SJCRH30 (cell line): ENCODE measurements around the gene ULK3. TPM values are rescaled to one million over a fixed set of nuclear protein-coding genes. Genes with fewer than 3 reads are reported as not detected.
A peak's percentile ranks its signal among the peaks of the same experiment; 100 is the strongest.

Source experiments
- DNase-seq, 2 experiments: peaks; one replicate each; pipeline ENCODE4 v3.0.0-alpha.2; 2015 to 2020
- H3K27ac ChIP-seq: fragments of 250-450 bp; sonication (Bioruptor Pico); 2 replicates; pipeline ENCODE4 v1.5.1; 2020; ENCODE audit warnings: mild to moderate bottlenecking, moderate library complexity
- H3K27me3 ChIP-seq: fragments of 250-450 bp; sonication (Bioruptor Pico); 2 replicates; pipeline ENCODE4 v1.5.1; 2020; ENCODE audit warnings: mild to moderate bottlenecking, moderate library complexity
- H3K36me3 ChIP-seq: fragments of 250-450 bp; sonication (Bioruptor Pico); 2 replicates; pipeline ENCODE4 v1.5.1; 2020; ENCODE audit warnings: mild to moderate bottlenecking, moderate library complexity
- H3K4me1 ChIP-seq: fragments of 250-450 bp; sonication (Bioruptor Pico); 2 replicates; pipeline ENCODE4 v1.5.1; 2020; ENCODE audit warnings: mild to moderate bottlenecking, moderate library complexity
- H3K4me3 ChIP-seq: fragments of 250-450 bp; sonication (Bioruptor Pico); 2 replicates; pipeline ENCODE4 v1.5.1; 2020; ENCODE audit warnings: mild to moderate bottlenecking, moderate library complexity
- H3K9me3 ChIP-seq: fragments of 250-450 bp; sonication (Bioruptor Pico); replicated peaks from 2 replicates; pipeline ENCODE4 v1.5.1; 2020; ENCODE audit warnings: mild to moderate bottlenecking, moderate library complexity
- total RNA-seq: library from RNA; depleted of rRNA; stranded (reverse); fragments of >200 nt; shearing (Covaris generic); gene quantifications from 2 replicates; pipeline ENCODE4 v1.2.3, GENCODE V29; 2014

The ULK3 gene
- total RNA-seq, 1 experiment from 2014 or later, result 28.3 TPM

DNA sequence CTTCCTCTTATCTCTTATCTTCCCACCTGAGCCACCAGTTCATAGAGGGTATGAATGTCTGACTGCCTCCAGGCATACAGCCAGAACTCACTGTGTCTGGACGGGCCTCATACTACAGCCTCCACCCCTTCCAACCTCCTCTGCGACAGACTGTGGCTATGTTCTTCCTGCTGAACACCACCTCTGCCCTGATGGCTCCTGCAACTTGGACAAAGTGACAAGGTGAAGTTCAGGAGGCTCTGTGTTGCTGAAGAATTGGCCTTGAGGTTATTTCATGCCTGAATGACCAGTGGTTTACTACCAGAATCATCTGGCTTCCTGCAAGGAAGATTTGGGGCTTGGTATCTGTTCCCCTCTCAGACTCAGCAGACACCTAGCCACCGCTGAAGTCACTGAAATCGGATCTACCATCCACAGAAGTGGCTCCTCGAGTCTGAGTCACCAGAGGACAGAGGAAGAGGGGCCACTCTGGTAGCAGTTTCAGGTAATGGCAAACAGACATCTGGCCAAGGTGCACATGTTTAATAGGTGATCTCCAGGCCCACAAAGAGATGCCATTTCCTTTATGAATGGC, 14.2 kb upstream of the ULK3 start:
- H3K27me3 ChIP-seq, result no peaks in the 10 kb centered on the region
- H3K4me1 ChIP-seq, result no peaks in the 10 kb centered on the region
- H3K4me3 ChIP-seq, result no peak overlapping the region
- H3K27ac ChIP-seq, result no peak overlapping the region
- H3K36me3 ChIP-seq, result no peaks in the 10 kb centered on the region
- DNase-seq, result no peak
- H3K9me3 ChIP-seq, result no peaks in the 10 kb centered on the region

DNA sequence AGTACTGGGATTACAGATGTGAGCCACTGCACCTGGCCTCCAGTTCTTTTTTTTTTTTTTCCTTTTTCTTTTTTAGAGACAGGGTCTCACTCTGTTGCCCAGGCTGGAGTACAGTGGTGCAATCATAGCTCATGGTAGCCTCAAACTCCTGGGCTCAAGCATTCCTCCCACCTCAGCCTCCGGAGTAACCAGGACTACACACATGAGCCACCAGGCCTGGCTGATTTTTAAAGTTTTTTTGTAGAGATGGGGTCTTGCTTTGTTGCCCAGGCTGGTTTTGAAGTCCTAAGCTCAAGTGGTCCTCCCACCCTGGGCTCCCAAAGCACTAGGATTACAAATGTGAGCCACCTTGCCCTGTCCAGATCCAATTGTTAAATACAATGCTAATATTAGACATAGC, 13.6 kb upstream of the ULK3 start:
- Histone ChIP-seq H3K4me3 (no peak overlapping the region), H3K27ac (no peak overlapping the region), H3K36me3 (no peaks in the 10 kb centered on the region), H3K27me3 (no peaks in the 10 kb centered on the region), H3K4me1 (no peaks in the 10 kb centered on the region), H3K9me3 (no peaks in the 10 kb centered on the region)
- no peak for DNase-seq

DNA sequence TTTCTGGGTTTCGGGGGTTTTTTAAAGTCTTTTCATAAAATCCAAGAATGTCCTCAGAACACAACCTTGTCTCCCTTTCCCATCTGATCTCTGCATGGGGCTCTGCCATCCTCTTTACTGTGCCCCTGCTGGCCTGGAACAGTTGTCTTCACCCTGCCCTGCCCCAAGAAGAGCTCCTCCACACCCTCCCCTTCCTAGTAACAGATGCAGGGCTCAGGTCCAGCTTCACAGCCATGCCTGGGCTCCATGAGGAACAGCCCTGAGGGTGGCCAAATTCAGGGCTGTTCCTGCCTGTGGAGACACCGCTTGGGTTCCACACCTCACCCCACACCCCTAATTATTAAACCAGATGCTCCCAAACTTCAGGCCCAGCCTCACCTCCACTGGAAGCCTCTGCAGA, 12.9 kb upstream of the ULK3 start:
- no peaks in the 10 kb centered on the region for H3K36me3 ChIP-seq
- DNase-seq, result peak; percentile 32 to 47
- H3K27ac ChIP-seq, result no peak overlapping the region

DNA sequence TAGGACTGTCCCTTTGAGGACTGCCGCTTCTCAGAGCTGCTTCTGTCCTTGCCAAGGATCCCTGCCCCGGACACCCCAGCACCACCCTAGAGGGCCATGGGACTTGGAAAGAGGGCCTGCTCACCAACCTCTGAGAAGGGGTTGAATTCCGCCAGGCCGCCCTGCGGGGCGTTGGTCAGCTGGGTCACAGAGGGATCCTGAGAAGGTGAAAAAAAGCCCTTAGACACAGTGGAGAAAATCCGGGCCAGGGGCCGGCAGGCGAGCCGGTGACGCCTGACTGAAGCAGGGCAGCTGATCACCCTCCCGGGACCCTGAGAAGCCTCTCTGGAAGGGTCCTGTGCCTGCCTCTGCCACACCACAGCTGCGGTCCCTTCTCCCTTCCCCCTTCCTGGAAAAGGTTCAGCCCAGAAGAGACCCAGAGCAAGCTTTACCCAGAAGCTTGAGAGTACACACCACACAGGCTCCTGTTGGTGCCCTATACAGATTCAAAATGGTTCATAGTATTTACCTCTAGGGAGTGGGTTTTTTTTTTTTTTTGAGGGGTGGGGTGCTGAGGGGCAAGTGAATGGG, 11.6 kb upstream of the ULK3 start:
- no peaks in the 10 kb centered on the region for H3K9me3 ChIP-seq
- no peaks in the 10 kb centered on the region for H3K36me3 ChIP-seq
- no peaks in the 10 kb centered on the region for H3K27me3 ChIP-seq
- H3K27ac ChIP-seq, result no peak overlapping the region
- no peaks in the 10 kb centered on the region for H3K4me1 ChIP-seq
- no peak overlapping the region for H3K4me3 ChIP-seq
- no peak for DNase-seq

More for the DNA sequence above, 12.9 kb upstream of the ULK3 start:
- Histone ChIP-seq H3K4me1 (no peaks in the 10 kb centered on the region), H3K9me3 (no peaks in the 10 kb centered on the region), H3K4me3 (no peak overlapping the region), H3K27me3 (no peaks in the 10 kb centered on the region)

DNA sequence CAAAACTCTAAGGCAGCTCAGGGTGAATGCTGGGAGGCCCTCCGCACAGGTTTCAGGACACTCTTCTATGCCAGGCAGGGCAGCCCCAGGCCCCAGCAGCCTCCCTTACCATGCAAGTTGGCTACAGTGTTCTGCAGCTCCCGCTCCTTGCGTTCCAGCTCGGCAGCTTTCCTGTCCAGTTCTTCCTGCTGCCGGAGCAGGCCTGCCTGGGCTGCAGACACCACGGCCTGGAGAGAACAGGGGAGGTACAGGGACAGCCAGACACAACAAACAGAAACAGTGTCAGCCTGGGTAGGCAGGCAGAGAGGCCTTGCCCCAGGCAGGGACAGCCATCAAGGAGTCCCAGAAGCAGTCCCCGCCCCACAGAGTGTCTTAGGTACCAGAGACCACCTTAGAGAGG, 9.0 kb upstream of the ULK3 start:
- DNase-seq, result no peak
- no peaks in the 10 kb centered on the region for H3K27me3 ChIP-seq
- no peaks in the 10 kb centered on the region for H3K9me3 ChIP-seq
- no peak overlapping the region for H3K27ac ChIP-seq
- no peaks in the 10 kb centered on the region for H3K4me1 ChIP-seq
- H3K36me3 ChIP-seq, result peaks cover 9% of the 10 kb centered on the region; the same call in 1 of the 2 replicates
- no peak overlapping the region for H3K4me3 ChIP-seq

DNA sequence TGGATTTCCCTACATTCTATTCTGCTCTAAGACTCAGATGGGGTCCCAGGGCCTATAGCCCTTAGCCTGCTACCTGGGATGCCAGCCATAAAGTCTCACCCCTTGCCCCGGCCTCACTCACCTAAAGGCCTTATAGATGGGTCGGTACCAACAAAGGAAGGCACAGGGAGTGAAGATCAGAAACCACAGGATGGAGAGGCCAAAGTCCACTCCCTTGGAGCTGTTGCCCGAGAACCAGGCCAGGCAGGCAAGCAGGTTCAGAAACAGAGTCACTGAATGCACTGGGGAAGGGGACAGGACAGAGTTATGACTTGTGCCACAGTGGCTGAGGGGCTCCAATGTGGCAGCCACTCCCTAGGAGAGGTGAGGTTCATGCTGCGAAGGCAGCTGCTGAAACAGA, 7.4 kb upstream of the ULK3 start:
- Histone ChIP-seq H3K9me3 (no peaks in the 10 kb centered on the region), H3K36me3 (peaks cover 9% of the 10 kb centered on the region; the same call in 1 of the 2 replicates), H3K4me1 (no peaks in the 10 kb centered on the region), H3K4me3 (no peak overlapping the region), H3K27me3 (no peaks in the 10 kb centered on the region), H3K27ac (no peak overlapping the region)
- DNase-seq, result no peak

DNA sequence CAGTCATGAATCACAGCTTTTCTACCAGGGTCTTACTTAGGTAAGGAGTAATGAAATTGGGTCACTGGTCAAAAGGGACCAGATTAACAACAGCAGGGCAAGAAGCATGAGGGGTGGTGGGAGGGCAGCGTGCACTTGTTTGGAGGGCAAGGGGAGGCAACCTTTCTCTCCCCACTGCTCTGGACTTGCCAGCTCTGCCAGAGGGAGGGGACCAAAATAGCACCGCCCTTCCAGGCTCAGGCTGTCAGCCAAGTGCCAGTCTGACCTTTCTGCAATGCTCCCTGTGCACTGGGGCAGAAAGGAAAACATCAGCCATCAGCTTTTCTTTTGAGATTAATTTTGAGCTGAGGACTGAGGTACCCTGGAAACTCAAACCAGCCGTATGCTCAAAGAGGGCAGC, 4.5 kb upstream of the ULK3 start:
- H3K27ac ChIP-seq, result no peak overlapping the region
- H3K27me3 ChIP-seq, result no peaks in the 10 kb centered on the region
- H3K9me3 ChIP-seq, result no peaks in the 10 kb centered on the region
- DNase-seq, result no peak
- H3K36me3 ChIP-seq, result peaks cover 9% of the 10 kb centered on the region; the same call in 1 of the 2 replicates
- peaks cover 5% of the 10 kb centered on the region; the same call in 1 of the 2 replicates for H3K4me1 ChIP-seq
- no peak overlapping the region for H3K4me3 ChIP-seq

DNA sequence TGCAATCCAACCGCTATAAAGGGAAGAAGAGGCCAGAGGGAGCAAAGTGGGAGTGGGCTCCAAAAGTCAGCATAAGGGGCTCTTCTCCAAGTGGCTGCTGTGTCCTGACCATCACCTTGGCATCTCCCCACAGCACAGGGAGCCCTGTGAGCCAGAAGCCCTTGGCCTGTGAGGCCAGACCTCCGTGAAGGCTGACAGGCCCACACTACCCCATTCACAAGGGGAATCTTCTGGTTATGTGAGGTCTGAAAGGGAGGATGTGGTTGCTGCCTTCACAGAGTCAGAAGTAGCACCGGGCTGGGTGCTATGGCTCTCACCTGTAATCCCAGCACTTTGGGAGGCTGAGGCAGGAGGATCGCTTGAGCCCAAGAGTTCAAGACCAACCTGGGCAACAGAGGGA, 2.6 kb upstream of the ULK3 start:
- H3K27me3 ChIP-seq, result no peaks in the 10 kb centered on the region
- H3K36me3 ChIP-seq, result peaks cover 9% of the 10 kb centered on the region; the same call in 1 of the 2 replicates
- no peak overlapping the region for H3K4me3 ChIP-seq
- no peaks in the 10 kb centered on the region for H3K9me3 ChIP-seq
- no peak for DNase-seq
- H3K4me1 ChIP-seq, result peaks cover 5% of the 10 kb centered on the region; the same call in 1 of the 2 replicates
- no peak overlapping the region for H3K27ac ChIP-seq

DNA sequence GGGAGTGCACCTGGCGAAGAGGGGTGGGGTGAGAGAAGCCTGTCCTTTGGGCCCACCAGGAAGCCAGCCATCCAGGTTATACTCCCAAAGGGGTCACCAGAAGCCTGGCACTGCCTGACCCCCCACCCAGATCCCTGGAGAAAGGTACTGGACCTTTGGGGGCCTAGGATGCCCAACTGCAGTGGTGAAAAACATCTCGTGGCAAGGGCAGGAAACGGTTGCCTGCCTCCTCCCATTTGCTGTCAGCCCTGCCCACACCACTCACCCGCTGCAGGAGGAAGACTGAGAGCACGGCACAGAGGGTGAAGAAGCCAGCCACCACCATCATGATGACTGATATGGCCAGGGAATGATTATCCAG, 2.2 kb upstream of the ULK3 start:
- DNase-seq, result no peak
- H3K4me1 ChIP-seq, result peaks cover 5% of the 10 kb centered on the region; the same call in 1 of the 2 replicates
- no peak overlapping the region for H3K27ac ChIP-seq
- no peak overlapping the region for H3K4me3 ChIP-seq
- H3K27me3 ChIP-seq, result no peaks in the 10 kb centered on the region
- peaks cover 9% of the 10 kb centered on the region; the same call in 1 of the 2 replicates for H3K36me3 ChIP-seq
- no peaks in the 10 kb centered on the region for H3K9me3 ChIP-seq

DNA sequence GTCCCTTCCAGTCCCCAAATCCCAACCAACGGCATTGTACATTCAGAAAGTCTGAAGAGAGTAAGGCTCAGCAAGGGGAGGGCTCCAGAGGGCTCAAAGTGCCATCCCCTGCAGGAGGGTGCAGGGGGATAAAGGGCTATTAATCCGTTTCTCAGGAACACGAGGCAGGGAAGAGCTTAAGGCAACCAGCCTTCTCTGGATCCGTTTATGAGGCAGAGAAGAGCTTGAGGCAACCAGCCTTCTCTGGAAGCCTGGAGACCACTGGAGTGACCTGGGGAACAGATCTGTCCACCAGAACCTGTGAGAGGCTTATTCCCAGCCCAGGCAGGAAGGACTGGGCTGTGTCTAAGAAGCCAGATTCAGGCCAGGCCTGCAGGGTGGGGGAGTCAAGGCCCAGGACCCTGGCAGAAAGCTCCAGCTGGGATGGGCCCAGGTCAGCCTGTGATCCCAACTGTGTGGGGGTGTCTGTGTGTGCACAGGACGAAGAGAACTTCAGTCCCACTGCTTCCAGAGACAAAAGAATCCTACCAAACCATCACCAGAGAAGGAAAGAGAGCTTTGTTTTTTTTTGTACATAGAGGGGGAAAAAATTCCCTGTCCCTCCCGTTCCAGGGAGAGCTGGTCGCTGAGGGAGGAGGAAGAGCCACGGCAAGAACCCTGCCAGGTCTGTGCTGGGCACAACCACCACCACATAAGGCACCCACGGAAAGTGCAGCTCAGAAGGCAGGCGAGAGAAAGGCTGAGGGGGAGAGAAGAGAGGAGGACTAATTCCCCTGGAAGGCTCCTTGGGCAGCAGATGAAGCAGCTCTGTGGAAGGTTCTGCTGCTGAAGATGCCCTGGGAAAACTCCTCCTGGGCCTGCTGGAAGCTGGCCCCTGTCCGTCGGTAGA, 1.6 kb upstream of the ULK3 start:
- Histone ChIP-seq H3K4me3 (no peak overlapping the region), H3K36me3 (peaks cover 9% of the 10 kb centered on the region; the same call in 1 of the 2 replicates), H3K27ac (no peak overlapping the region), H3K27me3 (no peaks in the 10 kb centered on the region), H3K4me1 (peaks cover 5% of the 10 kb centered on the region; the same call in 1 of the 2 replicates), H3K9me3 (no peaks in the 10 kb centered on the region)
- no peak for DNase-seq

DNA sequence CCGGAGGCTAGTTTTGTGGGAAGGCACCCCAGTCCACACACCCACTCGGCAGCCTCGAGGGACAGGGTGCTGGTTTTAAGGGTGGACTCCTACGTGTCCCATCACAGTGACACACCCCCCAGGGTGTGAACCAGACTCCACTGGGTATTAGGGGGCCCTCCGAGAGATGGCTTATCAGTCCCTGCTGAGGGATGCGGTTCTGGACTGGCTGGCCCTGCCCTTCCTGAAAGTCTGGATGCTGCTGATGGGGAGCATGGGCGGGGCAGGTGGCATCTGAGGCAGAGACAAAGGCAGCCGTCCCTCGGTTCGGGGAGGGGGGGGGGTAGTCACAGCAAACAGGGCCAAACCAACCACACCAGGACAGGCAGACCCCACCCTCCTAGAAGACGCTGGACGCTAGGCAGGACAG, 939 bp upstream of the ULK3 start:
- Histone ChIP-seq H3K27ac (peak overlapping the region; percentile 80), H3K4me3 (peak overlapping the region; percentile 78), H3K36me3 (peaks cover 4% of the 10 kb centered on the region; the same call in 1 of the 2 replicates), H3K4me1 (peaks cover 5% of the 10 kb centered on the region; the same call in 1 of the 2 replicates), H3K9me3 (no peaks in the 10 kb centered on the region), H3K27me3 (no peaks in the 10 kb centered on the region)
- peak in 1 of 2 experiments; percentile 20 for DNase-seq

DNA sequence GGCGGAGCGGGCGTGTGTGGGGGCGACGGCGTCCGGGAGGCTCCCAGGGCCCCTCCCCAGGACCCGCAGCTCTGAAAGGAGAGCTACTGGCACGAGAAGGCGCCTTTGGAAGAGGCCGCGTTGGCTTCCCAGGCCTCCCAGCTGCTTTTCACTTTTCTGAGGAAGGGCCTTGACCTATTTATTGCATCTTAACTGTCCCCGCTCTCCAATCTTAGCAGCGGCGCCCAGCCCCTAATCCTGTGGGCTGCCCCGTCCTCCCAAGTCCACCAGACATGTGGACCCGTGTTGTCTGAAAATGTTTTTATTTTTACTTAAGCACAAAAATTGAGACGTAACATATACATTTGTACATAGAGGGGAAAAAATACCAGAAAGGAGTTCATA, 481 bp upstream of the ULK3 start:
- H3K27ac ChIP-seq, result peak overlapping the region; percentile 80
- DNase-seq, result no peak
- H3K36me3 ChIP-seq, result peaks cover 3% of the 10 kb centered on the region; the same call in 1 of the 2 replicates
- peak overlapping the region; percentile 78 for H3K4me3 ChIP-seq
- H3K27me3 ChIP-seq, result no peaks in the 10 kb centered on the region
- peaks cover 5% of the 10 kb centered on the region; the same call in 1 of the 2 replicates for H3K4me1 ChIP-seq
- H3K9me3 ChIP-seq, result no peaks in the 10 kb centered on the region

DNA sequence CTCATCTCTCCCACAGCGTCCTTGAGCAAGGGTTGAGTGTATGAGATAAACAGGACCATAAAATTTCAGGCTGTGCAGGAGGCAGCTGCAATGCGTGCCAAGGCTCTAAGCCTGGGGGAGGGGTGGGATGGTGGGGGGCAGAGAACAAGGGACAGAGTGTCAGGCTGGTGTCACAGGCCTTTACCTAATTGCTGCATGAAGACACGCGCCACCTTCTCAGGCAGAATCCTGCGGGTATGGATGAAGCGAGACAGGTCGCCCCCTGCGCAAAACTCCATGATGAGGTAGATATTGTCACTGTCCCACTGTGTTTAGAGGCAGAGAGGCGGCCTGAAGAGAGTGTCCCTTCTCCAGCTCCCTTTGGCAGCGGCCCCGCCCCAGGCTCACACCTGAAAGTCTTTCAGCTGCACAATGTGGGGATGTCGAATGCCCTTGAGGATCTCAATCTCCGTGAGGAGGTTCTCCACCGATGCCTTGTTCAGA, 1.0 kb downstream of the ULK3 start:
- H3K27me3 ChIP-seq, result no peaks in the 10 kb centered on the region
- H3K9me3 ChIP-seq, result no peaks in the 10 kb centered on the region
- no peak overlapping the region for H3K27ac ChIP-seq
- H3K4me1 ChIP-seq, result peaks cover 5% of the 10 kb centered on the region; the same call in 1 of the 2 replicates
- peak overlapping the region; percentile 78 for H3K4me3 ChIP-seq
- no peak for DNase-seq
- no peaks in the 10 kb centered on the region for H3K36me3 ChIP-seq

DNA sequence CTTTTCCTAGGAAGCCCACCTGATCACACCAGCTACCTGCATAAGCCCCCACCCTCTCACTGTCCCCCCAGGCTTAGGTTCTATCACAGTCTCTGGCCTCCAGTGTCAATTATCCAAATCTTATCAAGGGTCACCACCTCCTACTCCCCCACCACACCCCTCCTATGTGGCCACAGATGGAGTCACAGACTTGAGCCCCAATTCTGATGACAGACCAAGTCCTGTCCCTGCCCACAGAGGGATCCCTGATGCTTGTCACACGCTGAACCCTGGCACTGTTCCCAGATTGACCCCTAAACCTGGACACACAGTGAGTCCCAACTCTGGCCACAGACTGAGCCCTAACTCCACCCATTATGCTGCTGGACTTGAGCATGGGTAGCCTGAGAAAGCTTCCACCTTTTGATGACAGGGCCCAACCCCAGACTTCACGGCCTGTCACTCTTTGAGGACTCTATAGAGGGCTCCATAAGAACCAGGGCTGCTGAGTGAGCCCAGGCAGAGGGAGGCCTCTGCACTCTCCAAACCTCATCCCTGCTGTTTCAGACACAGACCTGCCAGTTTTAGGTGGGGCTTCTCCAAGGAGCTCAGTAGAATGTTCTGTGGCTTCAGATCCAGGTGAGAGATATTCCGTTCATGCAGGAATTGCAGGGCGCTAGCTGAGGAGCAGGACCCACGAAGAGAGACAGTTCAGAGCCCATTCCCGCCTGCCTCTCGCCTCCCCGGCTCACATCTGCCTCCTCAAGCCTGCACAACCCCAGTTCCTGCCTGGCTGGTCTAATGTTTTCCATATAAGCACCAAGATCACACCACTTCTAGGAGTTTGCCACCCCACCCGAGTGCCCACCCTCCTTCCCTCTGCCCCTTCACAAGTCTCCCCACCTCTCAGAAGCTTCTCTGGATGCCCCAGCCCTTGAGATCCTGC, 1.8 kb downstream of the ULK3 start:
- Histone ChIP-seq H3K4me1 (peaks cover 5% of the 10 kb centered on the region; the same call in 1 of the 2 replicates), H3K9me3 (no peaks in the 10 kb centered on the region), H3K27me3 (no peaks in the 10 kb centered on the region), H3K36me3 (no peaks in the 10 kb centered on the region), H3K4me3 (no peak overlapping the region), H3K27ac (no peak overlapping the region)
- DNase-seq, result no peak
